Natural killer cell (primary cell): ENCODE data around the gene LRRC8E. TPM values are rescaled to one million over a fixed set of nuclear protein-coding genes. Genes with fewer than 3 reads are reported as not detected.

Experiments used
- ATAC-seq, 3 donors: fragments of 150-1000 bp in 2 of 3; fragments of 200-7000 bp in 1 of 3; cut with Tn5 transposase; 1 replicate in 1 of 3; 2 replicates in 2 of 3; pipeline ENCODE4 v1.10.0; 2021; ENCODE audit warnings: mild to moderate bottlenecking in 2 of 3, moderate library complexity in 2 of 3
- DNase-seq, 2 donors: peaks; one replicate each; pipeline versions ENCODE4 v3.0.0 to v3.0.0-alpha.2; 2013 to 2021; ENCODE audit warnings: mixed read lengths in 1 of 2
- H3K27ac ChIP-seq: one replicate; pipeline ENCODE4 v1.5.1; 2013; ENCODE audit warnings: mild to moderate bottlenecking, low read length
- H3K27me3 ChIP-seq: one replicate; pipeline ENCODE4 v1.6.1; 2013; ENCODE audit warnings: low read length; ENCODE audit not compliant: control insufficient read depth, insufficient read depth
- H3K36me3 ChIP-seq: one replicate; pipeline ENCODE4 v1.6.1; 2013; ENCODE audit warnings: low read length; ENCODE audit not compliant: control insufficient read depth, insufficient read depth
- H3K4me1 ChIP-seq: one replicate; pipeline ENCODE4 v1.6.1; 2013; ENCODE audit warnings: low read length; ENCODE audit not compliant: control insufficient read depth, insufficient read depth
- H3K4me3 ChIP-seq: one replicate; pipeline ENCODE4 v1.5.1; 2013; ENCODE audit warnings: low read length
- H3K9me3 ChIP-seq: one replicate; pipeline ENCODE4 v1.6.1; 2013; ENCODE audit warnings: low read length; ENCODE audit not compliant: control insufficient read depth, insufficient read depth
- H3K27ac Mint-ChIP-seq, 2 donors: one replicate each; pipeline ENCODE4 v1.8.0; 2022; ENCODE audit warnings: mild to moderate bottlenecking in 2 of 2, mixed read lengths in 2 of 2, moderate library complexity in 1 of 2
- H3K27me3 Mint-ChIP-seq, 2 donors: one replicate each; pipeline ENCODE4 v1.8.0; 2022; ENCODE audit warnings: low read depth in 2 of 2, mixed read lengths in 2 of 2
- H3K36me3 Mint-ChIP-seq: one replicate; pipeline ENCODE4 v1.8.0; 2022; ENCODE audit warnings: mixed read lengths
- H3K4me1 Mint-ChIP-seq, 2 donors: one replicate each; pipeline ENCODE4 v1.8.0; 2022; ENCODE audit warnings: mixed read lengths in 2 of 2
- H3K4me3 Mint-ChIP-seq: one replicate; pipeline ENCODE4 v1.8.0; 2022; ENCODE audit warnings: mild to moderate bottlenecking, moderate library complexity, mixed read lengths
- H3K9me3 Mint-ChIP-seq, 2 donors: one replicate each; pipeline ENCODE4 v1.8.0; 2022; ENCODE audit warnings: mixed read lengths in 2 of 2
- CTCF ChIP-seq: fragments of 200-600 bp; IDR thresholded peaks from one replicate; pipeline ENCODE4 v1.8.0; 2022; ENCODE audit warnings: antibody characterized with exemption
- WGBS: methylation state at CpG from one replicate; pipeline ENCODE4 v1.1.7; 2013; ENCODE audit warnings: missing lambda C conversion rate; ENCODE audit not compliant: insufficient coverage; 5-methylcytosine and 5-hydroxymethylcytosine counted together
- intact Hi-C: fragments of 100-400 bp; cut with micrococcal nuclease; formaldehyde crosslinking; loops from one replicate; pipeline ENCODE4 v1.14.2; 2022
- total RNA-seq, 4 donors: library from RNA; stranded (reverse); fragments of 120-200 nt in 1 of 4; gene quantifications; one replicate each; pipeline versions ENCODE4 v1.2.3 to v1.2.4, GENCODE V29; 2013 to 2022

Gene LRRC8E
- total RNA-seq, 3 donors from 2014 or later (not counting 1 experiment from before 2014, with no cell fraction given), result not detected

DNA sequence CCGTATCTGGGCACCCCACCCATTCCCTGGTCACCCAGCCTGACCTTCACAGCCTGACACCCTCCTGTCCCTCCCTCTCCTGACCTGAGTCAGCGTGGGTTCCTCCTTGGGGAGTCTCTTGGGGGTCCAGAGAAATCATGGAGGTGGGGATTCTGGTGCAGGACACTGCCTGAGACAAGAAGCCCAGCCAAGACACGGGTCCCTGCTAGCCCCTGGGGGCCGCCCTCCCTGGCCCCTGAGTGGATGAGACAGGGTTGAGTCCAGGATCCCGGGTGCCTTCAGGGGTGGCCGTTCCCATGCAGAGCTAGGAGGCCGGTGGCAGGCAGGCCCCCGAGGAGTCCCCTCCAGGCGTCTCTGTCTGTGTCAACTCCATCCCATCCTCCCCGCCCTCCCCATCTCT lies 17.0 kb downstream of the LRRC8E start:
- 92% methylated on average over 10 of the region's 10 CpGs for WGBS
- ATAC-seq, result no peak
- Mint-ChIP-seq H3K4me1 (peaks cover 20 to 47% of the 10 kb centered on the region in 2 donors), H3K27me3 (peaks cover 0 to 3% of the 10 kb centered on the region in 2 donors), H3K27ac (peak overlapping the region; percentile 95 to 99), H3K36me3 (no peaks in the 10 kb centered on the region), H3K9me3 (no peaks in the 10 kb centered on the region), H3K4me3 (peak overlapping the region; percentile 91)
- H3K36me3 ChIP-seq, result peaks cover 15% of the 10 kb centered on the region
- intact Hi-C loops, result no loop called here
- H3K4me1 ChIP-seq, result peaks cover 32% of the 10 kb centered on the region
- H3K4me3 ChIP-seq, result no peak overlapping the region
- H3K9me3 ChIP-seq, result no peaks in the 10 kb centered on the region
- peak; percentile 15 to 21 for DNase-seq
- H3K27me3 ChIP-seq, result no peaks in the 10 kb centered on the region
- peak overlapping the region; percentile 88 for H3K27ac ChIP-seq
- no peak for TF ChIP-seq CTCF

DNA sequence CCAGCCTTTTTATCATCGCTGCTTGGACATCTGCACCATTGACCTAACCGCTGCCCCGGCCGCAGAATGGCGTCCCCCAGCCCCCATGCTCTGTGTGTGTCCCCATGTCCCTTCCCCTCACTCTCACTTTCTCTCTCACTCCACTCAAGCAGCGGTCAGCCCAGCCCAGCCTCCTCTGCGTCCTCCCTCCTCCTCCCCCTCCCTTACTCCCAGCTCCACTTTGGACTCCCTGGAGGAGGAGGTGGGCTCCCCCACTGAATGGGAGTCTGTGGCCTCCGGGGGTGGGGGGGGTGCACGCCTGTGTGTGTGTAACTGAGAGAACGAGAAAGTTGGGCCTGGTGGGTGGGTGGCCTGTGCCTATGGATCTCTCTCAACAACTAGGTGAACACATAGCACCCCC lies 17.5 kb downstream of the LRRC8E start:
- Histone ChIP-seq H3K27ac (no peak overlapping the region), H3K9me3 (no peaks in the 10 kb centered on the region), H3K4me3 (no peak overlapping the region), H3K4me1 (peaks cover 32% of the 10 kb centered on the region), H3K27me3 (no peaks in the 10 kb centered on the region), H3K36me3 (peaks cover 21% of the 10 kb centered on the region)
- H3K36me3 Mint-ChIP-seq, result no peaks in the 10 kb centered on the region
- WGBS, result 98% methylated on average over 9 of the region's 10 CpGs
- no peaks in the 10 kb centered on the region for H3K9me3 Mint-ChIP-seq
- no peak for TF ChIP-seq CTCF
- H3K27ac Mint-ChIP-seq, result peak overlapping the region; percentile 95 to 99
- no peak for DNase-seq
- intact Hi-C loops, result no loop called here
- peaks cover 20 to 47% of the 10 kb centered on the region in 2 donors for H3K4me1 Mint-ChIP-seq
- H3K27me3 Mint-ChIP-seq, result peaks cover 0 to 3% of the 10 kb centered on the region in 2 donors
- no peak for ATAC-seq
- peak overlapping the region; percentile 73 for H3K4me3 Mint-ChIP-seq

- Histone ChIP-seq H3K4me3 (no peak overlapping the region), H3K27ac (no peak overlapping the region), H3K36me3 (peaks cover 34% of the 10 kb centered on the region), H3K4me1 (peaks cover 32% of the 10 kb centered on the region), H3K27me3 (no peaks in the 10 kb centered on the region), H3K9me3 (no peaks in the 10 kb centered on the region)
- ATAC-seq (no peak), DNase-seq (no peak)
- WGBS, result 96% methylated on average over 19 of the region's 19 CpGs
- Mint-ChIP-seq H3K4me3 (peak overlapping the region; percentile 49), H3K27me3 (peaks cover 0 to 3% of the 10 kb centered on the region in 2 donors), H3K9me3 (no peaks in the 10 kb centered on the region), H3K4me1 (peaks cover 20 to 47% of the 10 kb centered on the region in 2 donors), H3K36me3 (no peaks in the 10 kb centered on the region), H3K27ac (peak overlapping the region; percentile 69 to 72)
- no peak for TF ChIP-seq CTCF
- intact Hi-C loops, result no loop called here
Measured at GRCh38 chr19:7907122-7907521, 18.8 kb downstream of the LRRC8E start.

GRCh38 chr19:7907544-7907943 lies 19.2 kb downstream of the LRRC8E start:
- Histone ChIP-seq H3K4me1 (peaks cover 30% of the 10 kb centered on the region), H3K36me3 (peaks cover 36% of the 10 kb centered on the region), H3K4me3 (no peak overlapping the region), H3K27me3 (no peaks in the 10 kb centered on the region), H3K9me3 (no peaks in the 10 kb centered on the region), H3K27ac (no peak overlapping the region)
- Mint-ChIP-seq H3K4me3 (no peak overlapping the region), H3K36me3 (no peaks in the 10 kb centered on the region), H3K27me3 (peaks cover 0 to 3% of the 10 kb centered on the region in 2 donors), H3K4me1 (peaks cover 20 to 48% of the 10 kb centered on the region in 2 donors), H3K9me3 (no peaks in the 10 kb centered on the region), H3K27ac (peak overlapping the region in 1 of 2 donors; percentile 69)
- TF ChIP-seq CTCF, result no peak
- DNase-seq (no peak), ATAC-seq (no peak)
- intact Hi-C loops, result no loop called here
- 90% methylated on average over 11 of the region's 11 CpGs for WGBS
